ENCODE results near the gene ATP10A.

ATP10A gene

DNA sequence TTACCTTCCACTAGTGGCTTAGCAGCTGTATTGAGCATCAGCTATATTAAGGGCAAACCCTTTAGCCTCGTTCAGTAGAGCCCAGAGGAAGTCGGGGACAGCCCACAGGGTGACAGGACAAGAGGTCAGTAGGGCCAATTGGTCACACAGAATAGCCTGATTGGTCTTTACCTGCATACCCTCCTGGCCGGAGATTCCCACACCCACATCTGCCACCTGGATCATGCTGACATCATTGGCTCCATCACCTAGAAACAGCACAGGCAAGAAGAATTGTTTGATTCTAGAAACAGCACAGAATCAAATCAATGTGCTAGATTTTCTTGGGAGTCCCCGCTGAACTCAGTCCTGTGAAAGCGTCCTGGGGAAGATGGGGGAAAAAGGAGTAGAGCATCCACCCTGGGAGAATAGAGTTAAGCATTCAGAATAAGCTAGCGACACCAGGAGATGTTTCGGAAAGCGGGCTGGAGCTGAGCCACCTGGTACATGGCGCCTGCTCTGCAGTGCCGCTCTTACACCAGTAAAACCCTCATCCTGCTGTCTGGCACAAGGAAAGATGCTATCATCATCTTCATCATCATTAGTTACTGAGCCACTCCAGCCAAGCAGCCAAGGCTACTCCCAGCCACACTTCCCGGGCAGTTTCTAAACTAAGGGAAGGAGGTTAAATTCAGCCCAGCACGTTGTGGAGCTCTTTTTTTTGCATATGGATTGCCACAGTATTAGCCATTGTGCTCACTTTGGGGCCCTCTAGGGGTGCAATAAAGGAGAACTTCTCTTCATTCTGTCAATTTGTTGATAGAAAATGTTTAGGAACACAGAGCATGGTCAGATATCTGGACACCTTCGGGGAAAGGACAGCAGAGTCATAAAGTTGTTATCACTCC is 171.3 kb downstream of the ATP10A start:
- Histone ChIP-seq H3K4me1 (ENCODE audit: control insufficient read depth in 1 of 2, insufficient read depth in 1 of 2, low read depth in 1 of 2, low read length in 1 of 2) (no peaks in the 10 kb centered on the region), H3K27ac (no peak overlapping the region), H3K4me3 (ENCODE audit: low read depth in 1 of 2, low read length in 1 of 2) (no peak overlapping the region), H3K36me3 (no peaks in the 10 kb centered on the region), H3K27me3 (no peaks in the 10 kb centered on the region), H3K9me3 (no peaks in the 10 kb centered on the region)
- no peak for TF ChIP-seq CTCF (IDR thresholded peaks at IDR 0.05)

- no peaks in the 10 kb centered on the region for H3K36me3 ChIP-seq
- H3K4me3 ChIP-seq (ENCODE audit: low read depth in 1 of 2, low read length in 1 of 2), result no peak overlapping the region
- TF ChIP-seq CTCF (IDR thresholded peaks at IDR 0.05), result no peak
- H3K27me3 ChIP-seq, result no peaks in the 10 kb centered on the region
- H3K27ac ChIP-seq, result no peak overlapping the region
- H3K4me1 ChIP-seq (ENCODE audit: control insufficient read depth in 1 of 2, insufficient read depth in 1 of 2, low read depth in 1 of 2, low read length in 1 of 2), result no peaks in the 10 kb centered on the region
- H3K9me3 ChIP-seq, result no peaks in the 10 kb centered on the region
Measured at GRCh38 chr15:25690673-25691543, 172.2 kb downstream of the ATP10A start.

DNA sequence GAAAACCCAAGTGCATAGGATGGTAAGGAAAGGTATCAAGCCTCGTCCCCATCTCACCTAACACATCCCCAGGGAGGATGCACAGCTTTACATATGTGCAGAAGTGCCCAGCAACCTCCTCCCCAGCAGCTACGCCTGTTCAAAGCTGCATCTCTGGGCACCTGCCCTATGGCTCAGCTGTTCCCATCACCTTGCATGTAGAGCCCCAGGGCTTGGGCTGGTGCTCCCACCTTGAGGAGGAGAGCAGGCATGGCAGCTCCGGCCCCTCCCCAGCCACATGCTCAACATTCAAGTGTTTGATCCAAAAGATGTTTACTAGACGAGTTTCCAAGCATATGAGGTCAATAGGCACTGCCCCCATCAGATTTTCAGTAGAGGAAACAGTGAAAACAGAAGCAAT is 173.5 kb downstream of the ATP10A start:
- no peaks in the 10 kb centered on the region for H3K9me3 ChIP-seq
- no peak overlapping the region for H3K27ac ChIP-seq
- no peak overlapping the region for H3K4me3 ChIP-seq (ENCODE audit: low read depth in 1 of 2, low read length in 1 of 2)
- H3K36me3 ChIP-seq, result no peaks in the 10 kb centered on the region
- no peaks in the 10 kb centered on the region for H3K27me3 ChIP-seq
- no peak for TF ChIP-seq CTCF (IDR thresholded peaks at IDR 0.05)
- no peaks in the 10 kb centered on the region for H3K4me1 ChIP-seq (ENCODE audit: control insufficient read depth in 1 of 2, insufficient read depth in 1 of 2, low read depth in 1 of 2, low read length in 1 of 2)

GRCh38 chr15:25688166-25688565 is 175.0 kb downstream of the ATP10A start:
- no peaks in the 10 kb centered on the region for H3K4me1 ChIP-seq (ENCODE audit: control insufficient read depth in 1 of 2, insufficient read depth in 1 of 2, low read depth in 1 of 2, low read length in 1 of 2)
- H3K36me3 ChIP-seq, result no peaks in the 10 kb centered on the region
- H3K27me3 ChIP-seq, result no peaks in the 10 kb centered on the region
- no peak for TF ChIP-seq CTCF (IDR thresholded peaks at IDR 0.05)
- no peak overlapping the region for H3K4me3 ChIP-seq (ENCODE audit: low read depth in 1 of 2, low read length in 1 of 2)
- H3K27ac ChIP-seq, result no peak overlapping the region
- H3K9me3 ChIP-seq, result no peaks in the 10 kb centered on the region

DNA sequence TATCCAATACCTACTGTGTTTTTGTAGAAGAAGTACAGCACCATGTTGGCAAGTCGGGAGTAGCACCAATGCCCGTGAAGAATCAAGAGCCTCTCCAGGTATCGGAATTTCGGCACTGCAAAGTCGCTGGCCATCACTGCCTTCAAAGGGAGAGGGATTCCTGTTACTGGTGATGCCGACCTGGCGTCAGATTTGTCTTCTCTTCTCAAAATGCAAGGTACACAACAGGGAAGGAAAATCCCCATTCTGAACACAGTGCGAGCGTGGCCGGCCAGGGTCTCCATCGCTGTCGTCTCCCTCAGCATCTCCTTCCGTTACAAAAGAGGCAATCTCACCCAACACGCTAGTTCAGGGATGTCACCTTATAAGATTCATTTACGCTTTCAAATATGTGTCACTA is 175.4 kb downstream of the ATP10A start:
- Histone ChIP-seq H3K36me3 (no peaks in the 10 kb centered on the region), H3K4me1 (ENCODE audit: control insufficient read depth in 1 of 2, insufficient read depth in 1 of 2, low read depth in 1 of 2, low read length in 1 of 2) (no peaks in the 10 kb centered on the region), H3K4me3 (ENCODE audit: low read depth in 1 of 2, low read length in 1 of 2) (no peak overlapping the region), H3K27ac (no peak overlapping the region), H3K9me3 (no peaks in the 10 kb centered on the region), H3K27me3 (no peaks in the 10 kb centered on the region)
- no peak for TF ChIP-seq CTCF (IDR thresholded peaks at IDR 0.05)
